HG03108 (cell line): Measurements from ENCODE around the gene PPP6R1.

Experiments used
- ATAC-seq: cut with Tn5 transposase; IDR thresholded peaks from one replicate; pipeline ENCODE4 v1.9.1; 2021; ENCODE audit warnings: moderate library complexity; ENCODE audit not compliant: unreplicated experiment

PPP6R1 gene

GRCh38 chr19:55261671-55262126, 2.9 kb upstream of the PPP6R1 start:
- ATAC-seq: no peak

- ATAC-seq: no peak
These were observed 858 bp upstream of the PPP6R1 start for GRCh38 chr19:55259540-55260210.

GRCh38 chr19:55258476-55258827, 365 bp downstream of the PPP6R1 start:
- ATAC-seq: peak; percentile 5

GRCh38 chr19:55257461-55258420, 1.1 kb downstream of the PPP6R1 start:
- no peak for ATAC-seq

GRCh38 chr19:55256562-55257460, 2.0 kb downstream of the PPP6R1 start:
- no peak for ATAC-seq

- no peak for ATAC-seq
These were observed 3.0 kb downstream of the PPP6R1 start for GRCh38 chr19:55255618-55256423.

- no peak for ATAC-seq
These were observed 4.2 kb downstream of the PPP6R1 start for GRCh38 chr19:55254625-55254977.

GRCh38 chr19:55253842-55254624, 4.8 kb downstream of the PPP6R1 start:
- peak; percentile 32 for ATAC-seq

GRCh38 chr19:55252760-55253663, 5.8 kb downstream of the PPP6R1 start:
- no peak for ATAC-seq

GRCh38 chr19:55251341-55252081, 7.3 kb downstream of the PPP6R1 start:
- no peak for ATAC-seq

GRCh38 chr19:55250262-55251036, 8.4 kb downstream of the PPP6R1 start:
- ATAC-seq: no peak

- no peak for ATAC-seq
These were observed 9.0 kb downstream of the PPP6R1 start for GRCh38 chr19:55249841-55250240.

- ATAC-seq: no peak
These were observed 10.1 kb downstream of the PPP6R1 start for GRCh38 chr19:55248704-55249103.

- ATAC-seq: no peak
These were observed 10.6 kb downstream of the PPP6R1 start for GRCh38 chr19:55248166-55248675.

GRCh38 chr19:55247621-55248099, 11.2 kb downstream of the PPP6R1 start:
- ATAC-seq: no peak
